Erythroblast (primary cell): ENCODE data around the gene WWC1.

Experiments
- GATA1 ChIP-seq: IDR thresholded peaks from 2 replicates; pipeline ENCODE4 v1.6.1; 2011; ENCODE audit warnings: low read depth, mild to moderate bottlenecking, control low read depth, low read length, moderate library complexity
- POLR2A ChIP-seq: IDR thresholded peaks from 2 replicates; pipeline ENCODE4 v1.6.1; 2011; ENCODE audit warnings: mild to moderate bottlenecking, low read length

DNA sequence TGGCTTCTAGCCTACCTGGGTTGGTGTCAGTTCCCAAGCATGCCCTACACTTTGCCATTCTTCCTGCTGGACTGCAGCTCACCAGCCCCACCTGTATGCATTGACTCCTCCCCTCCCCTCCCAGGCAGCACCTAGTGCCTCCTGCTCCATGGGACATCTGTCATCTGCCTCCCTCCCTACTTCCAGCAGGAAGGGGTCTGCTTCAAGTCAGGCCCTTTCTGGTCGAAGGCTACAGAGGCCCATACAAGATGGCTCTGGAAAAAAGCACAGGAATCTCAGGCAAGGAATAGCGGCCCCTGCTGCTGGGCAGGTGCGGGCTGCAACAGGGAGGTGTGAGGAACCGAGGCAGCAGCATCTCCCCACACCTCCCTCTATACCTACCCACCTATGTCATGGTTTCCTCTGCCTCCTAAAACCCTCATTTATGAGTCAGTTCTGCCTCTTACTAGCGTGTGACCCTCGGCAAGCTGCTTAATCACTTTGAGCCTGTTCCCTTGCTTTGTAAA, 19.7 kb downstream of the WWC1 start:
- TF ChIP-seq POLR2A (no peak), GATA1 (no peak)
